NCI-H2107 (cell line): Measurements from ENCODE around the gene GLO1.
"Not testable (repeated sequence)": the region's sequence is repeated elsewhere in the genome, so short reads cannot be mapped to it uniquely, and the experiment has no call there.

ENCODE experiments used
- DNase-seq: peaks from one replicate; lab custom pipeline; 2025; lab: John Stamatoyannopoulos, UW

Gene GLO1

GRCh38 chr6:38705924-38706323 lies 3.0 kb upstream of the GLO1 start:
- DNase-seq: no peak

GRCh38 chr6:38703949-38704590 lies 1.1 kb upstream of the GLO1 start:
- no peak for DNase-seq

GRCh38 chr6:38701551-38701950 lies 1.4 kb downstream of the GLO1 start:
- no peak for DNase-seq

GRCh38 chr6:38699702-38700101 lies 3.2 kb downstream of the GLO1 start:
- not testable (repeated sequence) for DNase-seq

GRCh38 chr6:38697846-38698245 lies 5.1 kb downstream of the GLO1 start:
- DNase-seq: no peak

GRCh38 chr6:38696345-38696744 lies 6.6 kb downstream of the GLO1 start:
- no peak for DNase-seq

GRCh38 chr6:38695933-38696332 lies 7.0 kb downstream of the GLO1 start:
- no peak for DNase-seq

- DNase-seq: no peak
These were observed 7.6 kb downstream of the GLO1 start for GRCh38 chr6:38695227-38695900.

GRCh38 chr6:38688579-38689087 lies 14.3 kb downstream of the GLO1 start:
- no peak for DNase-seq

- no peak for DNase-seq
These were observed 15.4 kb downstream of the GLO1 start for GRCh38 chr6:38687549-38687948.

- no peak for DNase-seq
These were observed 15.9 kb downstream of the GLO1 start for GRCh38 chr6:38687043-38687353.

GRCh38 chr6:38686270-38687042 lies 16.5 kb downstream of the GLO1 start:
- no peak for DNase-seq

- DNase-seq: no peak
These were observed 18.0 kb downstream of the GLO1 start for GRCh38 chr6:38684904-38685303.

- DNase-seq: no peak
These were observed 18.7 kb downstream of the GLO1 start for GRCh38 chr6:38684237-38684636.

GRCh38 chr6:38681850-38682249 lies 21.1 kb downstream of the GLO1 start:
- no peak for DNase-seq

- no peak for DNase-seq
These were observed 23.3 kb downstream of the GLO1 start for GRCh38 chr6:38679668-38680067.

GRCh38 chr6:38678178-38678760 lies 24.7 kb downstream of the GLO1 start:
- no peak for DNase-seq

GRCh38 chr6:38676974-38677544 lies 25.9 kb downstream of the GLO1 start:
- no peak for DNase-seq

- no peak for DNase-seq
These were observed 26.5 kb downstream of the GLO1 start for GRCh38 chr6:38676236-38676973.

- DNase-seq: no peak
These were observed 29.4 kb downstream of the GLO1 start for GRCh38 chr6:38673397-38674165.
